Endothelial cell of umbilical vein (primary cell): ENCODE data around the gene CASK. TPM values are rescaled to one million over a fixed set of nuclear protein-coding genes. Genes with fewer than 3 reads are reported as not detected.

Experiments
- BruUV-seq: library from RNA; stranded (reverse); fragments of 400-500 nt; replicated peaks from 2 replicates; lab custom pipeline; 2021; lab: Mats Ljungman, UMichigan
- CTCF ChIA-PET: fragments of 300-600, 350-600 bp; sonication (Branson Sonifier 250); formaldehyde crosslinking; loops from one replicate; lab custom pipeline; 2021; ENCODE audit warnings: antibody characterized with exemption, inconsistent platforms; lab: Charles Lee
- POLR2A ChIA-PET: fragments of 300-600, 350-600 bp; sonication (Branson Sonifier 250); formaldehyde crosslinking; loops from one replicate; lab custom pipeline; 2021; ENCODE audit warnings: antibody characterized with exemption, inconsistent platforms; lab: Charles Lee
- DNase-seq: peaks from one replicate; pipeline ENCODE4 v3.0.0-alpha.2; 2011; ENCODE audit warnings: low read depth, low spot score
- FAIRE-seq: peaks from 2 replicates; lab custom pipeline; 2011; peaks lifted over from hg19 to GRCh38; lab: Jason Lieb, UNC
- H2AFZ ChIP-seq: 2 replicates; pipeline ENCODE4 v1.6.0; 2012; ENCODE audit warnings: low read depth, low read length, control low read depth, inconsistent platforms
- H3K27ac ChIP-seq: 2 replicates; pipeline ENCODE4 v1.5.1; 2011; ENCODE audit warnings: low read depth, mild to moderate bottlenecking, control low read depth, low read length, moderate library complexity; ENCODE audit not compliant: insufficient read depth
- H3K27me3 ChIP-seq, 2 experiments: 2 replicates each; pipeline versions ENCODE4 v1.6.0 to v1.6.1; 2011; ENCODE audit warnings: low read length in 2 of 2, mixed read lengths in 1 of 2; ENCODE audit not compliant: control insufficient read depth in 2 of 2, insufficient read depth in 2 of 2
- H3K36me3 ChIP-seq, 2 experiments: 2 replicates in 1 of 2; 3 replicates in 1 of 2; pipeline ENCODE4 v1.5.1; 2011; ENCODE audit warnings: low read length in 2 of 2, mild to moderate bottlenecking in 1 of 2, moderate library complexity in 1 of 2; ENCODE audit not compliant: control insufficient read depth in 2 of 2, insufficient read depth in 2 of 2; ENCODE audit errors: extremely low read depth in 1 of 2
- H3K4me1 ChIP-seq: 3 replicates; pipeline ENCODE4 v1.5.1; 2011; ENCODE audit warnings: mild to moderate bottlenecking, low read length; ENCODE audit not compliant: control insufficient read depth, insufficient read depth; ENCODE audit errors: extremely low read depth
- H3K4me2 ChIP-seq: 2 replicates; pipeline ENCODE4 v1.6.1; 2011; ENCODE audit warnings: low read length, control low read depth, mixed read lengths; ENCODE audit not compliant: insufficient read depth
- H3K4me3 ChIP-seq, 3 experiments: fragments of 200-600 bp in 1 of 3; sonication (generic), shearing (Covaris generic) in 1 of 3; replicated peaks in 1 of 3; 2 replicates each; pipeline ENCODE4 v1.5.1; 2011 to 2016; ENCODE audit warnings: control low read depth in 3 of 3, low read length in 3 of 3, mild to moderate bottlenecking in 2 of 3, inconsistent platforms in 1 of 3, low read depth in 1 of 3, moderate library complexity in 1 of 3; ENCODE audit not compliant: insufficient read depth in 1 of 3
- H3K79me2 ChIP-seq: 2 replicates; pipeline ENCODE4 v1.6.0; 2012; ENCODE audit warnings: low read length, inconsistent platforms; ENCODE audit not compliant: control insufficient read depth, insufficient read depth
- H3K9ac ChIP-seq: replicated peaks from 2 replicates; pipeline ENCODE3; 2011; ENCODE audit warnings: low read length, control low read depth; ENCODE audit not compliant: insufficient read depth; ENCODE audit errors: extremely low read depth
- H3K9me1 ChIP-seq: replicated peaks from 3 replicates; pipeline ENCODE4 v1.6.0; 2011; ENCODE audit warnings: mild to moderate bottlenecking, low read length; ENCODE audit not compliant: control insufficient read depth, insufficient read depth; ENCODE audit errors: extremely low read depth
- H3K9me3 ChIP-seq: replicated peaks from 2 replicates; pipeline ENCODE4 v1.5.1; 2012; ENCODE audit warnings: low read length, inconsistent platforms; ENCODE audit not compliant: control insufficient read depth, insufficient read depth
- H4K20me1 ChIP-seq: replicated peaks from 2 replicates; pipeline ENCODE3; 2011; ENCODE audit warnings: mild to moderate bottlenecking, low read length; ENCODE audit not compliant: control insufficient read depth, insufficient read depth; ENCODE audit errors: extremely low read depth
- CTCF ChIP-seq, 2 donors: IDR thresholded peaks; 1 replicate in 1 of 2; 2 replicates in 1 of 2; pipeline ENCODE4 v1.5.1; 2011; ENCODE audit warnings: low read length in 2 of 2, mild to moderate bottlenecking in 2 of 2, moderate library complexity in 2 of 2, control low read depth in 1 of 2, inconsistent platforms in 1 of 2, low read depth in 1 of 2; ENCODE audit not compliant: insufficient read depth in 1 of 2; ENCODE audit errors: extremely low read depth in 1 of 2
- EZH2 ChIP-seq: IDR thresholded peaks from 2 replicates; pipeline ENCODE4 v1.6.1; 2012; ENCODE audit warnings: borderline replicate concordance, low read depth, mild to moderate bottlenecking, moderate library complexity, low read length, inconsistent platforms; ENCODE audit not compliant: severe bottlenecking
- FOS ChIP-seq: IDR thresholded peaks from 2 replicates; pipeline ENCODE4 v1.6.1; 2011; ENCODE audit warnings: mild to moderate bottlenecking, low read length, moderate library complexity, borderline replicate concordance; ENCODE audit not compliant: insufficient read depth
- GATA2 ChIP-seq: IDR thresholded peaks from 2 replicates; pipeline ENCODE4 v1.7.0; 2011; ENCODE audit warnings: low read depth, mild to moderate bottlenecking, moderate library complexity, mixed read lengths, low read length; ENCODE audit not compliant: insufficient read length, insufficient read depth
- JUN ChIP-seq: IDR thresholded peaks from 2 replicates; pipeline ENCODE4 v1.6.1; 2011; ENCODE audit warnings: borderline replicate concordance, low read depth; ENCODE audit not compliant: insufficient read length, insufficient read depth
- MAX ChIP-seq: IDR thresholded peaks from 2 replicates; pipeline ENCODE4 v1.6.1; 2011; ENCODE audit not compliant: insufficient read depth, insufficient read length
- MYC ChIP-seq: IDR thresholded peaks from one replicate; pipeline ENCODE4 v1.6.1; 2011; ENCODE audit warnings: mild to moderate bottlenecking, low read depth, low read length
- POLR2A ChIP-seq: IDR thresholded peaks from 2 replicates; pipeline ENCODE4 v1.6.1; 2012; ENCODE audit warnings: low read depth, mild to moderate bottlenecking, control low read depth, low read length
- POLR2AphosphoS5 ChIP-seq: IDR thresholded peaks from 2 replicates; pipeline ENCODE4 v1.6.1; 2012; ENCODE audit warnings: low read depth, mild to moderate bottlenecking, control low read depth, low read length, moderate library complexity; ENCODE audit not compliant: insufficient read depth
- dilution Hi-C: fragments of 300-500 bp; cut with MboI; formaldehyde crosslinking; loops from one replicate; pipeline ENCODE4 v1.15.0; 2019; ENCODE audit warnings: low sequenced_read_pairs; ENCODE audit not compliant: extremely low pct_ligation_motif_present
- intact Hi-C: fragments of 100-400 bp; cut with micrococcal nuclease; formaldehyde crosslinking; loops from one replicate; pipeline ENCODE4 v1.10.0; 2022
- polyA plus RNA-seq, 4 experiments: library from polyadenylated mRNA; depleted of rRNA in 3 of 4; stranded (reverse) in 3 of 4; unstranded in 1 of 4; fragments of >200 nt; gene quantifications; 2 replicates each; pipeline versions ENCODE4 v1.2.1 to v1.2.3, GENCODE V29; 2011 to 2012; ENCODE audit warnings: missing spikeins in 1 of 4
- total RNA-seq: library from RNA; stranded (reverse); gene quantifications from 2 replicates; pipeline ENCODE4 v1.2.3, GENCODE V29; 2021

Gene CASK
- total and polyA plus RNA-seq, 2 donors (not counting 3 experiments of a cell fraction or from before 2014, with no cell fraction given): 6.4 to 30.4 TPM

- ChIA-PET POLR2A (no interaction called here), CTCF (no interaction called here)
- no peaks in the 10 kb centered on the region for H4K20me1 ChIP-seq
- no peaks in the 10 kb centered on the region for H3K27me3 ChIP-seq
- no TSS peak for BruUV-seq
- no peaks in the 10 kb centered on the region for H3K9me3 ChIP-seq
- no peaks in the 10 kb centered on the region for H3K4me1 ChIP-seq
- no peak overlapping the region for H3K9ac ChIP-seq
- no peak overlapping the region for H3K27ac ChIP-seq
- TF ChIP-seq FOS: no peak
- no peak for TF ChIP-seq CTCF (IDR thresholded peaks at IDR 0.05; ENCODE audit: extremely low read depth in 1 of 2, insufficient read depth in 1 of 2, low read depth in 1 of 2, low read length in 2 of 2)
- TF ChIP-seq EZH2: no peak
- TF ChIP-seq POLR2AphosphoS5: no peak
- no peak for TF ChIP-seq MYC
- no peak for TF ChIP-seq POLR2A
- TF ChIP-seq GATA2: no peak
- TF ChIP-seq JUN: no peak
- TF ChIP-seq MAX: no peak
- H3K36me3 ChIP-seq: no peaks in the 10 kb centered on the region
- no peak for FAIRE-seq
- DNase-seq: no peak
- intact Hi-C loops: no loop called here
- no peaks in the 10 kb centered on the region for H3K79me2 ChIP-seq
- no peak overlapping the region for H2AFZ ChIP-seq
- H3K9me1 ChIP-seq: no peaks in the 10 kb centered on the region
- dilution Hi-C loops: no loop called here
- no peak overlapping the region for H3K4me2 ChIP-seq
- H3K4me3 ChIP-seq: no peak overlapping the region
Observed at GRCh38 chrX:41630091-41630490, 293.3 kb downstream of the CASK start.
